ENCODE measurements around the gene KLHL41.

Gene KLHL41

GRCh38 chr2:169464466-169464865, 45.0 kb upstream of the KLHL41 start:
- no peak for ATAC-seq
- no peak for TF ChIP-seq ZNF8 (CRISPR knock-in tag; IDR thresholded peaks at IDR 0.05)
- TF ChIP-seq SNAI2 (CRISPR knock-in tag; IDR thresholded peaks at IDR 0.05): no peak
- TF ChIP-seq TOX (CRISPR knock-in tag; IDR thresholded peaks at IDR 0.05; ENCODE audit: borderline replicate concordance): no peak
- TF ChIP-seq ZFP30 (CRISPR knock-in tag; IDR thresholded peaks at IDR 0.05): no peak
- no peak for TF ChIP-seq OSR1 (CRISPR knock-in tag; IDR thresholded peaks at IDR 0.05)
- TF ChIP-seq TCF4 (CRISPR knock-in tag; IDR thresholded peaks at IDR 0.05; ENCODE audit: borderline replicate concordance): no peak
- no peak for TF ChIP-seq POU6F1 (CRISPR knock-in tag; IDR thresholded peaks at IDR 0.05; ENCODE audit: borderline replicate concordance, low read depth)
- no peak for TF ChIP-seq ZC3H10 (CRISPR knock-in tag; IDR thresholded peaks at IDR 0.05)
- TF ChIP-seq ZNF565 (CRISPR knock-in tag; conservative IDR thresholded peaks at IDR 0.05; ENCODE audit: low read depth): no peak
- TF ChIP-seq ARNTL (CRISPR knock-in tag; IDR thresholded peaks at IDR 0.05; ENCODE audit: borderline replicate concordance, low read depth): no peak
- TF ChIP-seq ZNF70 (CRISPR knock-in tag; IDR thresholded peaks at IDR 0.05): no peak
- TF ChIP-seq, protein P1, sequence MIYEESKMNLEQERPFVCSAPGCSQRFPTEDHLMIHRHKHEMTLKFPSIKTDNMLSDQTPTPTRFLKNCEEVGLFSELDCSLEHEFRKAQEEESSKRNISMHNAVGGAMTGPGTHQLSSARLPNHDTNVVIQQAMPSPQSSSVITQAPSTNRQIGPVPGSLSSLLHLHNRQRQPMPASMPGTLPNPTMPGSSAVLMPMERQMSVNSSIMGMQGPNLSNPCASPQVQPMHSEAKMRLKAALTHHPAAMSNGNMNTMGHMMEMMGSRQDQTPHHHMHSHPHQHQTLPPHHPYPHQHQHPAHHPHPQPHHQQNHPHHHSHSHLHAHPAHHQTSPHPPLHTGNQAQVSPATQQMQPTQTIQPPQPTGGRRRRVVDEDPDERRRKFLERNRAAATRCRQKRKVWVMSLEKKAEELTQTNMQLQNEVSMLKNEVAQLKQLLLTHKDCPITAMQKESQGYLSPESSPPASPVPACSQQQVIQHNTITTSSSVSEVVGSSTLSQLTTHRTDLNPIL (CRISPR knock-in tag; IDR thresholded peaks at IDR 0.05; ENCODE audit: low read depth): no peak
- TF ChIP-seq ZFP3 (CRISPR knock-in tag; IDR thresholded peaks at IDR 0.05): no peak

DNA sequence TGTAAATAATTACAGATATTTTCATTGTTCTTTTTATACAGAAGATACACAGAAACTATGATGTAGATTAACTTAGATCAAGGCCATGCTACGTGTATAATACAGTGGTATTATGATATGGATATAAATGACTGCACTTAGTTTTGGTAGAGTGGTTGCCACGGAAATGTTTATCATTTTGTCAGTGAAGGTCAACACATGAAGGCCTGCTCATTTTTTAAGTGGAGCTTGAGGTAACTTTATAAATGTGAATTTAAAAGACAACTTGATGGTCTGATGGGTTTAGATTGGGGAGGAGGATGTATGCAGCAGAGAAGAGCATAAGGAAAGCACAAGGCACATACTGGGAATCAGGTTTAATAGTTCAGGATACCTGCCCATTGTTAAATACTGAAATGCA, 44.6 kb upstream of the KLHL41 start:
- no peak for ATAC-seq
- TF ChIP-seq ZFP3 (CRISPR knock-in tag; IDR thresholded peaks at IDR 0.05) (no peak), ZNF8 (CRISPR knock-in tag; IDR thresholded peaks at IDR 0.05) (no peak), POU6F1 (CRISPR knock-in tag; IDR thresholded peaks at IDR 0.05; ENCODE audit: borderline replicate concordance, low read depth) (no peak), SNAI2 (CRISPR knock-in tag; IDR thresholded peaks at IDR 0.05) (no peak), BACH2 (CRISPR knock-in tag; IDR thresholded peaks at IDR 0.05; ENCODE audit: borderline replicate concordance) (no peak), ZC3H10 (CRISPR knock-in tag; IDR thresholded peaks at IDR 0.05) (no peak), TOX (CRISPR knock-in tag; IDR thresholded peaks at IDR 0.05; ENCODE audit: borderline replicate concordance) (no peak), ZNF565 (CRISPR knock-in tag; conservative IDR thresholded peaks at IDR 0.05; ENCODE audit: low read depth) (no peak), ZNF70 (CRISPR knock-in tag; IDR thresholded peaks at IDR 0.05) (no peak), OSR1 (CRISPR knock-in tag; IDR thresholded peaks at IDR 0.05) (no peak), TCF4 (CRISPR knock-in tag; IDR thresholded peaks at IDR 0.05; ENCODE audit: borderline replicate concordance) (no peak), ARNTL (CRISPR knock-in tag; IDR thresholded peaks at IDR 0.05; ENCODE audit: borderline replicate concordance, low read depth) (no peak), TSHZ2 (CRISPR knock-in tag; IDR thresholded peaks at IDR 0.05) (no peak), GLIS3 (CRISPR knock-in tag; IDR thresholded peaks at IDR 0.05) (no peak), CSDC2 (CRISPR knock-in tag; IDR thresholded peaks at IDR 0.05) (no peak)
- TF ChIP-seq, protein P1 (CRISPR knock-in tag; IDR thresholded peaks at IDR 0.05; ENCODE audit: low read depth): no peak

- TF ChIP-seq ZFP30 (CRISPR knock-in tag; IDR thresholded peaks at IDR 0.05): no peak
- TF ChIP-seq BACH2 (CRISPR knock-in tag; IDR thresholded peaks at IDR 0.05; ENCODE audit: borderline replicate concordance): no peak
- no peak for TF ChIP-seq TCF4 (CRISPR knock-in tag; IDR thresholded peaks at IDR 0.05; ENCODE audit: borderline replicate concordance)
- TF ChIP-seq ZNF565 (CRISPR knock-in tag; conservative IDR thresholded peaks at IDR 0.05; ENCODE audit: low read depth): no peak
- TF ChIP-seq, protein P1 (CRISPR knock-in tag; IDR thresholded peaks at IDR 0.05; ENCODE audit: low read depth): no peak
- no peak for TF ChIP-seq ZNF70 (CRISPR knock-in tag; IDR thresholded peaks at IDR 0.05)
- TF ChIP-seq CSDC2 (CRISPR knock-in tag; IDR thresholded peaks at IDR 0.05): no peak
- TF ChIP-seq SNAI2 (CRISPR knock-in tag; IDR thresholded peaks at IDR 0.05): no peak
- no peak for TF ChIP-seq ARNTL (CRISPR knock-in tag; IDR thresholded peaks at IDR 0.05; ENCODE audit: borderline replicate concordance, low read depth)
- TF ChIP-seq TSHZ2 (CRISPR knock-in tag; IDR thresholded peaks at IDR 0.05): no peak
- TF ChIP-seq GLIS3 (CRISPR knock-in tag; IDR thresholded peaks at IDR 0.05): no peak
- no peak for TF ChIP-seq OSR1 (CRISPR knock-in tag; IDR thresholded peaks at IDR 0.05)
- no peak for TF ChIP-seq ISL1 (CRISPR knock-in tag; IDR thresholded peaks at IDR 0.05)
- no peak for TF ChIP-seq PPARA (CRISPR knock-in tag; IDR thresholded peaks at IDR 0.05; ENCODE audit: borderline replicate concordance)
- ATAC-seq: no peak
These were observed 40.7 kb upstream of the KLHL41 start for GRCh38 chr2:169468841-169469240.

Measured in SK-N-SH treated with all-trans-retinoic acid at 6 μM for 48 hours (cell line).